ENCODE results near the gene MT4.

MT4 gene

DNA sequence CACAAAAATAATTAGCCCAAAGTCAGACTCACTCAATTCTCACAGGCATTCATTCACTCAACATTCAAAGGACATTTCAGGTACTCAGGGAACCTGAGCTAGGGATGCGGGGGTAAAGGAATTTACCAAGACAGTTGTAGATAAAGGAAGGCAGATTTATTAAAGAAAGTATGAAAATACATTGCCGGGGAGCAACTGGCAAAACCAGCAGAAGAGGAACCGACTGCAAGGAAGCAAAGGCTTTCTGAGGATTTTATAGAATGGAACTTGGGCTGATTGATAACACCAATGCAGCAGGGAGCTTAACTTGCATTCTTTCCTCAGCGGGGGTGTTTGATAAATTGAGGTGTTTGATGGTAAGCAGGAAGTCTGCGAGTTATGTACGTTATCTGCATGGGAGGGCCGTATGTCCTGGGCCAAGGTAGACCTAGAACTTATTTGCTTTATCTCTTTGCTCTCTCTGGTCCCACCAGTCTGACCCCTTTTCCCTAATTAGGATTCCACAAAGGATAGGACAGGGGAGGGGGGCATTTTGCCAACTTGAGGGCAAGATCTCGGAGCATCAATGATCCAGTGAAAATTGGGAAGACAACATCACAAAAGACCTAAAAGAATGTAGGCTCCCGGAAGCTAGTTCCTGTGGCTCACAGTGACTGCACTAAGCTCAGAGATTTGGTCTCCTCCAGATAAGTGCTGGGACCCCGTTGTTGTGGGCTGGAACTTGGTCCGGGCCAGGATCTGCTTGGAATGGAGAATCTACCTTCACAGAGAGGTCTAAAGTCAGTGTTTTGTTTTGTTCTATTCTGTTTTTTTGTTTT is 18.7 kb downstream of the MT4 start:
- Histone ChIP-seq H3K4me1 (ENCODE audit: control insufficient read depth, insufficient read depth, low read length) (no peaks in the 10 kb centered on the region), H3K27ac (ENCODE audit: low read length) (no peak overlapping the region), H3K27me3 (ENCODE audit: control insufficient read depth in 1 of 2, insufficient read depth in 2 of 2, low read length in 2 of 2) (peaks cover 3 to 9% of the 10 kb centered on the region in 2 donors)

GRCh38 chr16:56584276-56584675 is 19.4 kb downstream of the MT4 start:
- no peak overlapping the region for H3K9ac ChIP-seq (ENCODE audit: low read length in 2 of 2)
- H3K9me3 ChIP-seq (ENCODE audit: control insufficient read depth in 2 of 2, low read length in 2 of 2) = no peaks in the 10 kb centered on the region
- peaks cover 10 to 13% of the 10 kb centered on the region in 2 donors for H3K27me3 ChIP-seq (ENCODE audit: control insufficient read depth in 1 of 2, insufficient read depth in 2 of 2, low read length in 2 of 2)
- no peak overlapping the region for H3K27ac ChIP-seq (ENCODE audit: low read length)
- H3K4me3 ChIP-seq (ENCODE audit: low read length in 2 of 2) = no peak overlapping the region
- H3K36me3 ChIP-seq (ENCODE audit: control insufficient read depth in 2 of 2, insufficient read depth in 2 of 2, low read length in 2 of 2) = no peaks in the 10 kb centered on the region
- H3K4me1 ChIP-seq (ENCODE audit: control insufficient read depth, insufficient read depth, low read length) = peaks cover 6% of the 10 kb centered on the region

More for the DNA sequence above, 18.7 kb downstream of the MT4 start:
- Histone ChIP-seq H3K9me3 (ENCODE audit: control insufficient read depth in 2 of 2, low read length in 2 of 2) (no peaks in the 10 kb centered on the region), H3K4me3 (ENCODE audit: low read length in 2 of 2) (no peak overlapping the region), H3K9ac (ENCODE audit: low read length in 2 of 2) (no peak overlapping the region), H3K36me3 (ENCODE audit: control insufficient read depth in 2 of 2, insufficient read depth in 2 of 2, low read length in 2 of 2) (no peaks in the 10 kb centered on the region)

DNA sequence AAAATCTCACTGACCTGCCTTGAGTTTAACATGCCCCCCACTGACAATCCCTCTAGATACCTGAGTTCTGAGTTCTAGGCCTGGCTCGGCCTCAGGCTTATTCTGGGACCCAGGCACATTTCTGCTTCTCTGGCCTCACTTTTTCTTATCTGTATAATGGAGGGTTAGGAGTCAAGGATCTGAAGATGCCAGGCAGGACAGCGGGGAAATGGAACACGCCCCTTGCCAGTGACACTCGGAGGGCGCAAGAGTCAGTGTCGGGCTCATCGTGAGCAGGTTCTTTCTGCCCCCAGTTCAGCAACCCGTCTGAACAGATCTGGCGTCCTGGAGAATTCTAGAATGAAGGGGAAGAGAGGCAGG is 23.9 kb downstream of the MT4 start:
- Histone ChIP-seq H3K9ac (ENCODE audit: low read length in 2 of 2) (no peak overlapping the region), H3K36me3 (ENCODE audit: control insufficient read depth in 2 of 2, insufficient read depth in 2 of 2, low read length in 2 of 2) (no peaks in the 10 kb centered on the region), H3K27me3 (ENCODE audit: control insufficient read depth in 1 of 2, insufficient read depth in 2 of 2, low read length in 2 of 2) (peaks cover 26% of the 10 kb centered on the region in 2 donors)

DNA sequence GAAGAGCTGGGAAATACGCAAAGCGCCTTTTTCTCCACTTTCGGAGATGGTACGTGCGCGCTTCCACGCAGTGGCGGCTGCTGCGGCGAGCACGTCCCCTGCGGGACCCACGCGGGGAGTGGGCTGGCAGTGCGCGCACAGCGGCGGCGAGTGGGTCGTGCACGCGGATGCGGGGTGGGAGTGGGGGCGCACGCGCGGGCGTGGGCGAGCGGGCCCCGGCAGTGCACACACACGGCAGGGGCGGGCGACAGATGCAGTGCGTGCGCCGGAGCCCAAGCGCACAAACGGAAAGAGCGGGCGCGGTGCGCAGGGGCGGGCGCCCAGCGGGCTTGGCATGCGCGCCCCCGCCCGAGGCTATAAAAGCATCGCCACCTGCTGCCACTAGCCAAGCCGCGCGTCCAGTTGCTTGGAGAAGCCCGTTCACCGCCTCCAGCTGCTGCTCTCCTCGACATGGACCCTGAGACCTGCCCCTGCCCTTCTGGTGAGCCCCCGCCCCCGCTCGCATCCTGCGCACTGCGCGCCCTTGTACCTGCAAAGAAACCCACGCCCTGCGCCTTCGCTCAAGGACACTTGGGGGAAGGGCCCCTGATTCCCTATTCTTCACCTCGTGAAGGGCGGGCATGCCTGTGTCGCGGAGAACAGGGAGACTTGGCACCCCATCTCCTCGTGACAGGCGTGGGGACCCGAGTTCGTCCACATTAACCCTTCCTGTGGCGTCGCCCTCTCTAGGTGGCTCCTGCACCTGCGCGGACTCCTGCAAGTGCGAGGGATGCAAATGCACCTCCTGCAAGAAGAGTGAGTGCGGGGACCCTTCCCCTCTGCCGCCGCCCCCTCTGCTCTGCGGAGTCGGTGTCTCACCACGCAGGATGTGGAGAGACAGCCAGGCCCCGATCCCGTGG is 24.5 kb downstream of the MT4 start, which contains the start of gene MT3:
Gene MT3 (plus strand): TSS at position 388 of the 899 bp plus-strand sequence. CDS start 63 bp downstream, at position 451.
- Histone ChIP-seq H3K9ac (ENCODE audit: low read length in 2 of 2) (no peak within 1 kb of the TSS), H3K36me3 (ENCODE audit: control insufficient read depth in 2 of 2, insufficient read depth in 2 of 2, low read length in 2 of 2) (no peaks in the 10 kb centered on the region), H3K4me1 (ENCODE audit: control insufficient read depth, insufficient read depth, low read length) (peaks cover 11% of the 10 kb centered on the region), H3K27ac (ENCODE audit: low read length) (no peak within 1 kb of the TSS), H3K4me3 (ENCODE audit: low read length in 2 of 2) (peak within 1 kb of the TSS; percentile 53 to 68), H3K9me3 (ENCODE audit: control insufficient read depth in 2 of 2, low read length in 2 of 2) (peaks cover 0 to 4% of the 10 kb centered on the region in 2 donors), H3K27me3 (ENCODE audit: control insufficient read depth in 1 of 2, insufficient read depth in 2 of 2, low read length in 2 of 2) (peaks cover 26% of the 10 kb centered on the region in 2 donors)

More for the DNA sequence above, 23.9 kb downstream of the MT4 start:
- H3K4me3 ChIP-seq (ENCODE audit: low read length in 2 of 2) = peak overlapping the region; percentile 53 to 68
- H3K9me3 ChIP-seq (ENCODE audit: control insufficient read depth in 2 of 2, low read length in 2 of 2) = no peaks in the 10 kb centered on the region
- peaks cover 11% of the 10 kb centered on the region for H3K4me1 ChIP-seq (ENCODE audit: control insufficient read depth, insufficient read depth, low read length)
- H3K27ac ChIP-seq (ENCODE audit: low read length) = no peak overlapping the region

DNA sequence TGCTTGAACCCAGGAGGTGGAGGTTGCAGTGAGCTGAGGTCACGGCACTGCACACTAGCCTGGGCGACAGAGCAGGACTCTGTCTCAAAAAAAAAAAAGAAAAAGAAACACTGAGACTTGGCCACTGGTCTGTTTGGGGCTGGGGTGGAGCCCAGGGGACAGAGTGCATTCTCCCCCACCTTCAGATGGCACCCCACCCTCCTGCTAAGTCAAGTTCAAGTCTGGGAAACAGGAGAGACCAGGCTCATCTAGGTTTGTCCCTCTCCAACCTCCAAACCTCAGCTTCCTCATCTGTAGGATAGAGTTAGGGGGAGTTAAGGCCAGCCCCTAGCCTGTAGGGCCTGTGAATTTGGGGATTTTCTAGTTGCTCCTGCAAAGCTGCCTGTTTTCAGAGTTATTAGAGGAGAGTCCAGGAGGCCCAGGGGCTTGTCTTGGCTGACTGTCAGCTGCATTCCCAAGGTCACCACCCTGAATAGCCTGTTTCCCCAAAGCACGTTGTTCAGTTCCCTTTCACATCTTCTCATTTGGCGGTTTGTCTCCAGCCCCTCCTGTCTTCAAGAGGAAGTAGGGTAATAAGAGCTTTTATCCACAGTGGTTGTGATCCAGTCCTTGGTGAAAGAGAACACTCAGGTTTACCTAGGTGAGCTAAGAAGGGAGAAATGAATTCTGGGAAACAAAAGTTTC is 26.6 kb downstream of the MT4 start:
- no peak overlapping the region for H3K9ac ChIP-seq (ENCODE audit: low read length in 2 of 2)
- H3K36me3 ChIP-seq (ENCODE audit: control insufficient read depth in 2 of 2, insufficient read depth in 2 of 2, low read length in 2 of 2) = no peaks in the 10 kb centered on the region
- no peak overlapping the region for H3K27ac ChIP-seq (ENCODE audit: low read length)
- peaks cover 11% of the 10 kb centered on the region for H3K4me1 ChIP-seq (ENCODE audit: control insufficient read depth, insufficient read depth, low read length)
- H3K4me3 ChIP-seq (ENCODE audit: low read length in 2 of 2) = no peak overlapping the region
- peaks cover 0 to 4% of the 10 kb centered on the region in 2 donors for H3K9me3 ChIP-seq (ENCODE audit: control insufficient read depth in 2 of 2, low read length in 2 of 2)
- peaks cover 26% of the 10 kb centered on the region in 2 donors for H3K27me3 ChIP-seq (ENCODE audit: control insufficient read depth in 1 of 2, insufficient read depth in 2 of 2, low read length in 2 of 2)

DNA sequence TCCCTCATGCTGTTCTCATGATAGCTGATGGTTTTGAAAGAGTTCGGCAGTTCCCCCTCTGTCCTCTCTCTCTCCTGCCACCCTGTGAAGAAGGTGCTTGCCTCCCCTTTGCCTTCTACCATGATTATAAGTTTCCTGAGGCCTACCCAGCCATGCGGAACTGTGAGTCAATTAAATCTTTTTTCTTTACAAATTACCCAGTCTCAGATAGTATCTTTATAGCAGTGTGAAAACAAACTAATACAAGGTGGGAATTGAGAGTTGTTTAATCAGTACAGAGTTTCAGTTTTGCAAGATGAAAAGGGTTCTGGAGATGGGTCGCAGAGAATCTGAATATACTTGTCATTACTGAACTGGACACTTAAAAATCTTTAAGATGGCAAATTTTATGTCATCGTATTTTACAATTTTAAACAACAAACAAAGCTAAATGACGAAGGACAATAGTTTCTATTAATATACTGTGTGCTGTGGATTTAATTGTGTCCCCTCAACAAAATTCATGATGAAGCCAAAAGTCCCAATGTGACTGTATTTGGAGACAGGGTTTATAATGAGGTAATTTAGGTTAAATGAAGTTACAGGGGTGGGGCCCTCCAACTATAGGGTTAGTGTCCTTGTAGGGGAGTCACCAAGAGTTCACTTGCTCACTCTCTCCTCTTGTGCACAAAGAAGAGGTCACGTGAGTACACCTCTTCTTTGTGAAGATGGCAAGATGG is 28.9 kb downstream of the MT4 start:
- peaks cover 16 to 22% of the 10 kb centered on the region in 2 donors for H3K27me3 ChIP-seq (ENCODE audit: control insufficient read depth in 1 of 2, insufficient read depth in 2 of 2, low read length in 2 of 2)
- H3K9ac ChIP-seq (ENCODE audit: low read length in 2 of 2) = no peak overlapping the region
- no peak overlapping the region for H3K4me3 ChIP-seq (ENCODE audit: low read length in 2 of 2)
- H3K27ac ChIP-seq (ENCODE audit: low read length) = no peak overlapping the region
- peaks cover 10% of the 10 kb centered on the region for H3K4me1 ChIP-seq (ENCODE audit: control insufficient read depth, insufficient read depth, low read length)
- H3K9me3 ChIP-seq (ENCODE audit: control insufficient read depth in 2 of 2, low read length in 2 of 2) = peaks cover 0 to 4% of the 10 kb centered on the region in 2 donors
- H3K36me3 ChIP-seq (ENCODE audit: control insufficient read depth in 2 of 2, insufficient read depth in 2 of 2, low read length in 2 of 2) = no peaks in the 10 kb centered on the region

GRCh38 chr16:56594292-56594619 is 29.4 kb downstream of the MT4 start:
- Histone ChIP-seq H3K4me3 (ENCODE audit: low read length in 2 of 2) (no peak overlapping the region), H3K27me3 (ENCODE audit: control insufficient read depth in 1 of 2, insufficient read depth in 2 of 2, low read length in 2 of 2) (peaks cover 12 to 17% of the 10 kb centered on the region in 2 donors), H3K27ac (ENCODE audit: low read length) (no peak overlapping the region), H3K9me3 (ENCODE audit: control insufficient read depth in 2 of 2, low read length in 2 of 2) (peaks cover 0 to 4% of the 10 kb centered on the region in 2 donors), H3K36me3 (ENCODE audit: control insufficient read depth in 2 of 2, insufficient read depth in 2 of 2, low read length in 2 of 2) (no peaks in the 10 kb centered on the region), H3K9ac (ENCODE audit: low read length in 2 of 2) (no peak overlapping the region), H3K4me1 (ENCODE audit: control insufficient read depth, insufficient read depth, low read length) (peaks cover 5% of the 10 kb centered on the region)

DNA sequence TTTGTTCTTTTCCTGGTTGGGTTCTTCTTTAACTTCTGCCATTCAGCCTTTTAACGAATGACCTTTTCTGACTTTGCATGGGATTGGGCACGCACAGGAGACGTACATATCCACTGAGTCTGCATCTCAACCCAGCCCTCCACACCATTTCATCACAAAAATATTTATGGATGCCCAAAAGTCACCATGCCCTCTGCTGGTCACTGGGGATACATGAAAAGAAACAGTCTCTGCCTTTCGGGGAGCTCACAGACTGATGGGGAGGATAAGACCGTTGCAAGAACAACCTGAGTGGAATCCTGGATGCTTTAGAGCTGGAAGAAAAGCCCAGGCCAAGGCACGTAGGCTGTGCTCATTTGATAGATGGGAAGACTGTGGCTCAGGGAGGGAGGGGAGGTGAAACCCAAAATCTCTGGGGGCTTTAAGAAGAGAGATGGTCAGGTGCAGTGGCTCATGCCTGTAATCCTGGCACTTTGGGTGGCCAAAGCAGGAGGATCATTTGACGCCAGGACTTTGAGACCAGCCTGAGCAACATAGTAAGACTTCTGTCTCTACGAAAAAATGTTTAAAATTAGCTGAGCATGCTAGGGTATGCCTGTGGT is 35.6 kb downstream of the MT4 start:
- Histone ChIP-seq H3K4me3 (ENCODE audit: low read length in 2 of 2) (no peak overlapping the region), H3K27ac (ENCODE audit: low read length) (no peak overlapping the region), H3K9me3 (ENCODE audit: control insufficient read depth in 2 of 2, low read length in 2 of 2) (no peaks in the 10 kb centered on the region), H3K36me3 (ENCODE audit: control insufficient read depth in 2 of 2, insufficient read depth in 2 of 2, low read length in 2 of 2) (no peaks in the 10 kb centered on the region), H3K9ac (ENCODE audit: low read length in 2 of 2) (no peak overlapping the region), H3K4me1 (ENCODE audit: control insufficient read depth, insufficient read depth, low read length) (no peaks in the 10 kb centered on the region), H3K27me3 (ENCODE audit: control insufficient read depth in 1 of 2, insufficient read depth in 2 of 2, low read length in 2 of 2) (peaks cover 0 to 3% of the 10 kb centered on the region in 2 donors)

- H3K9ac ChIP-seq (ENCODE audit: low read length in 2 of 2) = no peak overlapping the region
Measured at GRCh38 chr16:56601325-56601724, 36.5 kb downstream of the MT4 start.

More at GRCh38 chr16:56601325-56601724, 36.5 kb downstream of the MT4 start:
- Histone ChIP-seq H3K4me3 (ENCODE audit: low read length in 2 of 2) (no peak overlapping the region), H3K27ac (ENCODE audit: low read length) (no peak overlapping the region), H3K4me1 (ENCODE audit: control insufficient read depth, insufficient read depth, low read length) (peaks cover 5% of the 10 kb centered on the region), H3K9me3 (ENCODE audit: control insufficient read depth in 2 of 2, low read length in 2 of 2) (no peaks in the 10 kb centered on the region), H3K36me3 (ENCODE audit: control insufficient read depth in 2 of 2, insufficient read depth in 2 of 2, low read length in 2 of 2) (no peaks in the 10 kb centered on the region), H3K27me3 (ENCODE audit: control insufficient read depth in 1 of 2, insufficient read depth in 2 of 2, low read length in 2 of 2) (peaks cover 0 to 3% of the 10 kb centered on the region in 2 donors)

Measured in stomach smooth muscle (tissue), 2 donors.